Stimulated activated CD4-positive, alpha-beta T cell treated with anti-CD3 and anti-CD28 coated beads, TNF-alpha, amount 100 ng/mL, for 1 hour (primary cell): ENCODE results near the gene NEK7.
"Not testable (repeated sequence)": the region's sequence is repeated elsewhere in the genome, so short reads cannot be mapped to it uniquely, and the experiment has no call there.

Experiments used
- DNase-seq, 3 donors: peaks; one replicate each; pipeline ENCODE4 v3.0.0-alpha.2; 2020; ENCODE audit warnings: low read depth in 3 of 3, low spot score in 1 of 3

The NEK7 gene

GRCh38 chr1:198205016-198205684, 48.4 kb downstream of the NEK7 start:
- DNase-seq, result no peak

GRCh38 chr1:198206292-198206691, 49.5 kb downstream of the NEK7 start:
- DNase-seq, result no peak

GRCh38 chr1:198211696-198212095, 54.9 kb downstream of the NEK7 start:
- DNase-seq, result no peak

- no peak for DNase-seq
These were observed 55.3 kb downstream of the NEK7 start for GRCh38 chr1:198212126-198212525.

GRCh38 chr1:198212675-198213074, 55.9 kb downstream of the NEK7 start:
- DNase-seq, result no peak

- no peak for DNase-seq
These were observed 58.1 kb downstream of the NEK7 start for GRCh38 chr1:198214924-198215323.

GRCh38 chr1:198220428-198220827, 63.6 kb downstream of the NEK7 start:
- no peak for DNase-seq

- not testable (repeated sequence) for DNase-seq
These were observed 70.2 kb downstream of the NEK7 start for GRCh38 chr1:198227010-198227409.

- not testable (repeated sequence) for DNase-seq
These were observed 70.7 kb downstream of the NEK7 start for GRCh38 chr1:198227454-198227853.

GRCh38 chr1:198228925-198229324, 72.1 kb downstream of the NEK7 start:
- DNase-seq, result no peak

GRCh38 chr1:198231779-198232178, 75.0 kb downstream of the NEK7 start:
- DNase-seq, result no peak

- no peak for DNase-seq
These were observed 75.6 kb downstream of the NEK7 start for GRCh38 chr1:198232378-198232777.

- DNase-seq, result no peak
These were observed 76.3 kb downstream of the NEK7 start for GRCh38 chr1:198232940-198233675.

GRCh38 chr1:198234520-198235251, 77.9 kb downstream of the NEK7 start:
- DNase-seq, result no peak

GRCh38 chr1:198238121-198238520, 81.3 kb downstream of the NEK7 start:
- no peak for DNase-seq

- DNase-seq, result no peak
These were observed 84.8 kb downstream of the NEK7 start for GRCh38 chr1:198241553-198241952.

- DNase-seq, result no peak
These were observed 88.0 kb downstream of the NEK7 start for GRCh38 chr1:198244772-198245171.

- DNase-seq, result no peak
These were observed 88.6 kb downstream of the NEK7 start for GRCh38 chr1:198245379-198245778.

- no peak for DNase-seq
These were observed 89.5 kb downstream of the NEK7 start for GRCh38 chr1:198246337-198246736.

- no peak for DNase-seq
These were observed 96.5 kb downstream of the NEK7 start for GRCh38 chr1:198253259-198253658.

- DNase-seq, result no peak
These were observed 96.9 kb downstream of the NEK7 start for GRCh38 chr1:198253668-198254067.

- no peak for DNase-seq
These were observed 97.7 kb downstream of the NEK7 start for GRCh38 chr1:198254521-198254920.
